Stomach (tissue), 4 donors: ENCODE results near the gene ASPG.

ENCODE experiments used
- CTCF ChIP-seq, 7 experiments: fragments of 450-650 bp in 4 of 7; fragments of 200-600 bp in 3 of 7; sonication (generic) in 3 of 7; IDR thresholded peaks; one replicate each; pipeline ENCODE4 v1.5.1; 2016 to 2019; ENCODE audit warnings: antibody characterized with exemption in 7 of 7, control low read depth in 2 of 7, mild to moderate bottlenecking in 1 of 7
- EP300 ChIP-seq: sonication (generic); formaldehyde crosslinking; IDR thresholded peaks from one replicate; pipeline ENCODE4 v1.6.1; 2017; ENCODE audit warnings: antibody characterized with exemption
- POLR2A ChIP-seq, 4 donors: fragments of 450-650 bp; IDR thresholded peaks; one replicate each; pipeline ENCODE4 v1.6.1; 2016; ENCODE audit warnings: antibody characterized with exemption in 4 of 4, control low read depth in 2 of 4, mild to moderate bottlenecking in 1 of 4, moderate library complexity in 1 of 4
- POLR2AphosphoS5 ChIP-seq, 3 donors: sonication (generic); formaldehyde crosslinking; IDR thresholded peaks; one replicate each; pipeline ENCODE4 v1.6.1; 2016; ENCODE audit warnings: antibody characterized with exemption in 3 of 3

- TF ChIP-seq CTCF (IDR thresholded peaks at IDR 0.05) = no peak
- TF ChIP-seq POLR2AphosphoS5 (IDR thresholded peaks at IDR 0.05) = no peak
- no peak for TF ChIP-seq POLR2A (IDR thresholded peaks at IDR 0.05)
- no peak for TF ChIP-seq EP300
Measured at GRCh38 chr14:104098272-104099095, 13.0 kb downstream of the ASPG start.
